ENCODE results near the gene FAM222B.
A peak's percentile ranks its signal among the peaks of the same experiment; 100 is the strongest.

Gene FAM222B

DNA sequence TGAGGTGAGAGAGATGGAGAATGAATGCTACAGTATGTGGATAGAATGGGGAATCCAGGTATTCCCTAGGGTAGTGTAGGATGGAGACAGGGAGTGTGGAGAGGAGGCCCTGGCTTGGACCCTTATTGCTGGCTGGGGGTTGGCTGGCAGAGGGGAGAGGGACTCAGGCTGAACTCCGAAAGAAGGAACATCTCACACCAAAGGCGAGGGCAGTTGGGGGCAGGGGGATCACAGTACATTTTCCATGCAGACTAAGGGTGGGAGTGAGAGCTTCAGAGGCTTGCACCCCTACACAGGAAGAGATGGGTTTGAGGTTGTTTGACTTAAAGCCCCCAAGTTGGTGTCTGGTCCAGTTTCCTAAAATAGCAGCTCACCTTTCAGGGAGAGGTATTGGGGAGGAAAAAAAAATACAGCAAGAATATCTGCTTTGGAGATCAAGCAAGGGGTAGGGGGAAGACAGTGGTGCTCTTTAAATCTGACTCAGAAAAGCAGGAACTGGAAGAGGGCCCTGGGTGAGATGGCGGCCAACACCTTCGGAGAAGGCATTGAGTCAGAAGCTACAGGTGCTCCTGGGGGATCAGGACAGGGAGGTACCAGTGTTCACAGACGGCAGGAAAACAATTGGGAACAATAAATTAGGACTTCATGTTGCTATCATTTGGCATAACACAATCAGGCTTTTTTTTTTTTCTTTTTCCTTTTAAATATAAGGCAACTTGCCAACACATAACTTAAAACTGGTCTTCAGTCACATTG is 86.4 kb downstream of the FAM222B start:
- TF ChIP-seq ZNF274 (IDR thresholded peaks at IDR 0.05; ENCODE audit: low read depth, low read length), result no peak
- no peak overlapping the region for H3K4me3 ChIP-seq (ENCODE audit: low read length)

DNA sequence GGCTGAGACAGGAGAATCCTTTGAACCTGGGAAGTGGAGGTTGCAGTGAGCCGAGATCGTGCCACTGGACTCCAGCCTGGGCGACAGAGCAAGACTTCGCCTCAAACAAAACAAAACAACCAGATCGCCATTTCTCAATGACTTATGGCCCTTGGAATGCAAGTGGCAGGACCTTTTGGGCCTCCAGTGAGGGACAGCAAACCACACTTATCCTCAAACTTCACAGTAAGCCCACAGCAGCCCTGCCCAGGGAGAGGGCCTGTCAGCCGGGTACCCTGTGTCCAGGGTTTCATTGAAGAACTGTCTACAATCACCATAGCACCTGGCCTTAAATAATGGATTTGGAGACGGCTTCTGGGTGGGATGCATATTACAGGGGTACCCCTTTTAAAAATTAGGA is 87.1 kb downstream of the FAM222B start:
- no peak for TF ChIP-seq ZNF274 (IDR thresholded peaks at IDR 0.05; ENCODE audit: low read depth, low read length)

DNA sequence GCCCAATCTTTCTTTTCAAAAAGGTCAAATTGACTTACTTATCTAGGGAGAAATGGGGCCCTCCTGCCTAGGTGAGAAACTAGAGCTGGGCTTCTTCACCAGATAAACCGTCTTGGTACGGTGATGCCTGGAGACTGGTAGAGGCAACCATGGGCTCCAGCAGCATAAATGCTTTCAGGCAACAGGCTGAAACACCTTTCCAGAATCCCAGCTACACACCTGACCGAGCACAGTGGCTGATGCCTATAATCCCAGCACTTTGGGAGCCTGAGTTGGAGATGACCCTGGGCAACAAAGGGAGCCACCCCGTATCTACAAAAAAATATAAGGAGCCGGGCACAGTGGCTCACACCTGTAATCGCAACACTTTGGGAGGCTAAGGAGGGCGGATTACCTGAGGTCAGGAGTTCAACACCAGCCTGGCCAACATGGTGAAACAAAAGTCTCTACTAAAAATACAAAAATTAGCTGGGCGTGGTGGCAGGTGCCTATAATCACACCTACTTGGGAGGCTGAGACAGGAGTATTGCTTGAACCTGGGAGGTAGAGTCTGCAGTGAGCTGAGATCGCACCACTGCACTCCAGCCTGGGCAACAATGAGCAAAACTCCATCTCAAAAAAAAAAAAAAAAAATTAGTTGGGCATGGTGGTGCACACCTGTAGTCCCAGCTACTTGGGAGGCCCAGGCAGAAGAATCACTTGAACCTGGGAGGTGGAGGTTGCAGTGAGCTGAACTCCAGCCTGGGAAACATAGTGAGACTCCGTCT is 90.8 kb downstream of the FAM222B start:
- TF ChIP-seq ZNF274 (IDR thresholded peaks at IDR 0.05; ENCODE audit: low read depth, low read length), result no peak

More for the DNA sequence above, 87.1 kb downstream of the FAM222B start:
- no peak overlapping the region for H3K4me3 ChIP-seq (ENCODE audit: low read length)

DNA sequence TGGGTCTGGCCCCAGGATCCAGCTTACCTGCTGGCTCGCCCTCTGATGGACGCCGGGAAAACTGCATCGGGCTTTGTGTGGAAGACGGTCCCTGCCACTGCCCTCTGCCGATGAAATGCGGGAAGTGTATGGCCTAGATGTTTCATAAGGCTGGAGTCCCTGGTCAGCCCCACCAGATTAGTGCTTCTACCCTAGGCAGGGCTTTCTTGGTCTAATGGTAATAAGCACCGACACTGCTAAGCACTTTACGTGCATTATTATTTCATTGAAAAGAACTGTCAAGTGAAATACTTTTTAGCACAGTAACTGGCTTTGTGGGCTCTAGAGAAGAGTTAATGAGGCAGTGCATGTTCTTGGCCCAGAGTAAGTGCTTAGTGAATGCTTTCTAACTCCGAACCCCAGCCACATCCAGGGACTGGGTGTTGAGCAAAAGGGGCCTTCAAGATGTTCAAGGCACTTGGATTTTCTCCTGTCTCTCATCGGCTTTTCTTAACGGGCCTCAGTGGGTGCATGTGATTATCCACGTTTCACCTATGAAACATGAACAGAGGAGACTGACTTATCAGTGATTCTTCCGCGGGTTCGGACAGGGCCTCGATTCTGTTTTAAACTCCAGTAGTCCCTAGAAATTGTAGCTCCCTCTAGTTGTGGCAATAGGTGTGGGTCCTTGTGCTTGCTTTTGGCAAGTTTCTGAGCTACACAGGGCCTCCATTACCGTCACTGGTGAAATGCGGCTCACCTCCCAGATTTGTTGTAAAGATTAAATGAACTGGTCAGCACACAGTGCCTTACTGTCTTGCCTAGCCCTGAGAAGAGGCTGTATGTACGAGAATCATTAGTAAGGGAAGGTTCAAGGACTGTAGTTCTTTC is 92.2 kb downstream of the FAM222B start:
- no peak overlapping the region for H3K4me3 ChIP-seq (ENCODE audit: low read length)
- no peak for TF ChIP-seq ZNF274 (IDR thresholded peaks at IDR 0.05; ENCODE audit: low read depth, low read length)

More for the DNA sequence above, 90.8 kb downstream of the FAM222B start:
- no peak overlapping the region for H3K4me3 ChIP-seq (ENCODE audit: low read length)

DNA sequence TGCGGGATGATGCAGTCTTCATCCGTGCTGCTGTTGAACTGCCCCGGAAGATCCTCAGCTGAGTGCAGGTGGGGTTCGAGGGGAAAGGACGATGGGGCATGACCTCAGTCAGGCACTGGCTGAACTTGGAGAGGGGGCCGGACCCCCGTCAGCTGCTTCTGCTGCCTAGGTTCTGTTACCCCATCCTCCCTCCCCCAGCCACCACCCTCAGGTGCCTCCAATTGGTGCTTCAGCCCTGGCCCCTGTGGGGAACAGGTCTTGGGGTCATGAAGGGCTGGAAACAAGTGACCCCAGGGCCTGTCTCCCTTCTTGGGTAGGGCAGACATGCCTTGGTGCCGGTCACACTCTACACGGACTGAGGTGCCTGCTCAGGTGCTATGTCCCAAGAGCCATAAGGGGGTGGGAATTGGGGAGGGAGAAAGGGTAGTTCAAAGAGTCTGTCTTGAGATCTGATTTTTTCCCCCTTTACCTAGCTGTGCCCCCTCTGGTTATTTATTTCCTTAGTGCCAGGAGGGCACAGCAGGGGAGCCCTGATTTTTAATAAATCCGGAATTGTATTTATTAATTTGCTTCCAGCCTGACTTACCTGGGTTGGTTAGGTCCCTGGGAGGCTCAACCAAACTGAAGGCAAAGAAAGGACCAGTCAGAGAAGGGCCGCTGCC is 92.9 kb downstream of the FAM222B start:
- no peak overlapping the region for H3K4me3 ChIP-seq (ENCODE audit: low read length)
- TF ChIP-seq ZNF274 (IDR thresholded peaks at IDR 0.05; ENCODE audit: low read depth, low read length), result no peak

DNA sequence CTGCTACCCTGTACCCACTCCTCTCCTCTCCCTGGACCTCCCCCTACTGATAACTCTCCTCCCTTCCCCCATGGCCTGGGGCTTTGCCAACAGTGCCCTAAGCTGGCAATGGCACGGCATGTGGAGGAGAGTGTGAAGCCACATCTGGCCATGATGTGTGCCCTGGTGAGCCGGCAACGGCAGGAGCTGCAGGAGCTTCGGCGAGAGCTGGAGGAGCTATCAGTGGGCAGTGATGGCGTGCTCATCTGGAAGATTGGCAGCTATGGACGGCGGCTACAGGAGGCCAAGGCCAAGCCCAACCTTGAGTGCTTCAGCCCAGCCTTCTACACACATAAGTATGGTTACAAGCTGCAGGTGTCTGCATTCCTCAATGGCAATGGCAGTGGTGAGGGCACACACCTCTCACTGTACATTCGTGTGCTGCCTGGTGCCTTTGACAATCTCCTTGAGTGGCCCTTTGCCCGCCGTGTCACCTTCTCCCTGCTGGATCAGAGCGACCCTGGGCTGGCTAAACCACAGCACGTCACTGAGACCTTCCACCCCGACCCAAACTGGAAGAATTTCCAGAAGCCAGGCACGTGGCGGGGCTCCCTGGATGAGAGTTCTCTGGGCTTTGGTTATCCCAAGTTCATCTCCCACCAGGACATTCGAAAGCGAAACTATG is 93.6 kb downstream of the FAM222B start:
- no peak for TF ChIP-seq ZNF274 (IDR thresholded peaks at IDR 0.05; ENCODE audit: low read depth, low read length)
- no peak overlapping the region for H3K4me3 ChIP-seq (ENCODE audit: low read length)

DNA sequence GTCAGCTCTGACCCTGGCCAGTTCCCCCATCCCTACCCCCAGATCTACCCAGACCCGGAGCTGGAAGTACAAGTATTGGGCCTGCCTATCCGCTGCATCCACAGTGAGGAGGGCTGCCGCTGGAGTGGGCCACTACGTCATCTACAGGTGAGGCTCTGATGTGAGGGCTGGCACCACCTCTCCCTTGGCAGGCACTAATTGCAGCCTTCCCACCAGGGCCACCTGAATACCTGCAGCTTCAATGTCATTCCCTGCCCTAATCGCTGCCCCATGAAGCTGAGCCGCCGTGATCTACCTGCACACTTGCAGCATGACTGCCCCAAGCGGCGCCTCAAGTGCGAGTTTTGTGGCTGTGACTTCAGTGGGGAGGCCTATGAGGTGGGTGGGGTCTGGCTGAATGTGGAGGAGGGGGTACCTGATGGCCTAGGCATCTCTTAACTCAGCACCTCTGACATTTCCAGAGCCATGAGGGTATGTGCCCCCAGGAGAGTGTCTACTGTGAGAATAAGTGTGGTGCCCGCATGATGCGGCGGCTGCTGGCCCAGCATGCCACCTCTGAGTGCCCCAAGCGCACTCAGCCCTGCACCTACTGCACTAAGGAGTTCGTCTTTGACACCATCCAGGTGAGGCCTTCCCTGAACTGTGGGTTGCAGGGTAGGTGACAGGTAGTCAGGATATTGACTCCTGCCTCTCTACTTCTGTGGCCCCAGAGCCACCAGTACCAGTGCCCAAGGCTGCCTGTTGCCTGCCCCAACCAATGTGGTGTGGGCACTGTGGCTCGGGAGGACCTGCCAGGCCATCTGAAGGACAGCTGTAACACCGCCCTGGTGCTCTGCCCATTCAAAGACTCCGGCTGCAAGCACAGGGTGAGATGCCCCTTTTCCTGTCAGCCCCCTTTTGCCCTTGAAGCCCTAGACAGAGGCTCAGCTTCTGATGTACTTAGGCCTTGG is 94.5 kb downstream of the FAM222B start:
- TF ChIP-seq ZNF274 (IDR thresholded peaks at IDR 0.05; ENCODE audit: low read depth, low read length), result no peak

DNA sequence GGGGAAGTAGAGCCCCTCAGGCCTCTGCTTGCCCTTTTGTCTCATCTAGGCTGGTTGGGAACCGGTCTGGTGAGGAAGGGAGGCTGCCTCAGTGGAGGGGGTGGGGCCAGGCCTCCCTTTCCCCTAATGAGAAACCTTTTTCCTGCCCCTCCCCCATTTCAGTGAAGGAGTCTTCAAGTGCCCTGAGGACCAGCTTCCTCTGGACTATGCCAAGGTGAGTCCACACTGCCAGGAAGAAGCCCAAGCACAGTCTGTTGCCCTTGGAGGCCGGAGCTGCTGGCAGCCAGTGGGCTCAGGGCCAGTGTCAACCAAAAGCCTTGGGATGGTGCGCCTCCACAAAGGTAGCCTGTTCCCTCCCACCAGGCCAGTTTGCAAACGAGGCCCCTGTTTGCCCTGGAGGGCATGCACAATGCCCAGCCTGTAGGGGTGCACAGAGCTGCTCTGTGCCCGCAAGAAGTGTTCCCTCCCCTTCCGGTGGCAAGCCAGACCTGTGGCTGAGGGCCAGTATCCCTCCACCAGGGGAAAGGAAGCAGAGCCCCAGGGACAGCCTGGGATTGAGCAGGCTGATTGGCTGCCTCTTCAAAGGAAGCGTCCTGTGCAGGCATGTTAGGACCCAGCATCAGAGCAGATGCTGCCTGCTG is 95.4 kb downstream of the FAM222B start:
- no peak for TF ChIP-seq ZNF274 (IDR thresholded peaks at IDR 0.05; ENCODE audit: low read depth, low read length)
- H3K4me3 ChIP-seq (ENCODE audit: low read length), result no peak overlapping the region; the same call in 1 of the 2 replicates

More for the DNA sequence above, 94.5 kb downstream of the FAM222B start:
- H3K4me3 ChIP-seq (ENCODE audit: low read length), result no peak overlapping the region

DNA sequence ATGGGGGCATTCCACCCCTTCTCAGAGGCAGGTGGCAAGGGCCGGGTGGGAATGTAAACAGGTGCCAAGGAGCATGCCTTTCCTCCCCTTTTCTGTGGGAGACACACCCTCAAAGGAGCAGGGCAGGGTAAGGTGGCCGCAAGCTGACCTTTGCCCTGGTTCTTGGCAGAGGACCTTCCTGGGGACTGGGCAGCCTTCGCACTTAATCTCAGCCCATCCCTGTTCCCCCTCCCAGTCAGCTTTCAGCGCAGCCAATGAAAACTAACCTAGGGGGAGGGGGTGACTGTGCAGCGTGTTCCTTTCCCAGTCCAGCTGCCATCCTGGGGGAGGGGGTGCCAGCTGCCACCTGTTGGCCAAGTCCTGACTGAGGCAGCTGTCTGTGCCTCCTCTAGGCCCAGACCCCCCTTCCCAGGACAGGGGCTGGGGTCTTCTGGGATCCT is 96.0 kb downstream of the FAM222B start:
- TF ChIP-seq ZNF274 (IDR thresholded peaks at IDR 0.05; ENCODE audit: low read depth, low read length), result no peak
- H3K4me3 ChIP-seq (ENCODE audit: low read length), result peak overlapping the region; percentile 93; the same call in 1 of the 2 replicates

DNA sequence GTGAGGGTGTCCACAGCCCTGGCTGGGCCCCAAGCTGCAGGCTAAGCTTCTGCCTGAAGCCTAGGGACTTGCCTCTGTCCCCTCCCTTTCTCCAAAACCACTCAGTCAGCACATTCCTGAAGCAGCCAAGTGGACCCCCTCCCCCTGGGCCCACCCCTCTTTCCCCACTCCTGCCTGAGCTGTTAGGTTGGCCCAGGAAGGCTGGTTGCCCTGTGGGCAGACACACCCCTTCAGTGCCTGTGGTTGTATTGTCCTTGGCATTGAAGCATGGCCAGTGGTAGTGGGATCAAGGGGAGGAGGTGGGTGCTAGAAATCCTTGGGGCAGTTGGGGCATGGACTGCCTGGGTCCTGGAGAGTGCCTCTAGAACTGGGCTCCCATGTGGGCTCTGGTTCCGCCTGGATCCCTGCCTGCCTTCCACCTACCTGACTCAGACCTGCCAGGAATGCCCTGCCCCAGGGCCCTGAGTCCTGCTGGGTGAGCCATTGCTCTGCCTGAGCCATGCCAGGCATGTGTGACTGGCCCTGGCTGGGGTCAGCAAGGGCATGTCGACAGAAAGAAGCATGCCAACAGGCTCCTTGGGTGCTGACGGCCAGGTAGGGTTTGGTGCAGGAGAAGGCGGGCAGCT is 96.7 kb downstream of the FAM222B start:
- peak overlapping the region; percentile 93 for H3K4me3 ChIP-seq (ENCODE audit: low read length)
- no peak for TF ChIP-seq ZNF274 (IDR thresholded peaks at IDR 0.05; ENCODE audit: low read depth, low read length)
